ENCODE results near the gene MEA1.

DNA sequence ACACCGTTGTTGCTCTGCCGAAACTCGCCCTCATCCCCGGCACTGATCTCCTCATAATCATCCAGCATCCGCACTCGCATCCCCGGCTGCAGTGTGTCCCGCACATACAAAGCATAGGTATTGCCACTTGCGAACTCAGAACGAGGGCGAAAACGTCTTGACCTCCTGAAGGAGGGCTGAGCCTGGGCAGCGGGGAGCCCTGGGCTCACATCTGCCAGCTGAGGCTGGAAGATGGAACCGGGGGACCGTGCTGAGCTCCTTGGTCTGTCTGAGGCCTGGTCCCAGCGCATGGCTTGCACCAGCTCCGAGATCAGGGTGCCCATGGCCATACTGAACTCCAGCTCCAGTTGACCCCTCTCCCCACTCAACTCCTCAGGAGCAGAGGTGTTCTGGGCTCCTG is 37.2 kb upstream of the MEA1 start:
- TF ChIP-seq, protein P1, sequence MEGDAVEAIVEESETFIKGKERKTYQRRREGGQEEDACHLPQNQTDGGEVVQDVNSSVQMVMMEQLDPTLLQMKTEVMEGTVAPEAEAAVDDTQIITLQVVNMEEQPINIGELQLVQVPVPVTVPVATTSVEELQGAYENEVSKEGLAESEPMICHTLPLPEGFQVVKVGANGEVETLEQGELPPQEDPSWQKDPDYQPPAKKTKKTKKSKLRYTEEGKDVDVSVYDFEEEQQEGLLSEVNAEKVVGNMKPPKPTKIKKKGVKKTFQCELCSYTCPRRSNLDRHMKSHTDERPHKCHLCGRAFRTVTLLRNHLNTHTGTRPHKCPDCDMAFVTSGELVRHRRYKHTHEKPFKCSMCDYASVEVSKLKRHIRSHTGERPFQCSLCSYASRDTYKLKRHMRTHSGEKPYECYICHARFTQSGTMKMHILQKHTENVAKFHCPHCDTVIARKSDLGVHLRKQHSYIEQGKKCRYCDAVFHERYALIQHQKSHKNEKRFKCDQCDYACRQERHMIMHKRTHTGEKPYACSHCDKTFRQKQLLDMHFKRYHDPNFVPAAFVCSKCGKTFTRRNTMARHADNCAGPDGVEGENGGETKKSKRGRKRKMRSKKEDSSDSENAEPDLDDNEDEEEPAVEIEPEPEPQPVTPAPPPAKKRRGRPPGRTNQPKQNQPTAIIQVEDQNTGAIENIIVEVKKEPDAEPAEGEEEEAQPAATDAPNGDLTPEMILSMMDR (IDR thresholded peaks at IDR 0.05), result no peak
- no peak for TF ChIP-seq EZH2 (IDR thresholded peaks at IDR 0.05)
- no peak for TF ChIP-seq EZH2phosphoT487 (IDR thresholded peaks at IDR 0.05)
